ENCODE measurements around the gene FITM1.

FITM1 gene

DNA sequence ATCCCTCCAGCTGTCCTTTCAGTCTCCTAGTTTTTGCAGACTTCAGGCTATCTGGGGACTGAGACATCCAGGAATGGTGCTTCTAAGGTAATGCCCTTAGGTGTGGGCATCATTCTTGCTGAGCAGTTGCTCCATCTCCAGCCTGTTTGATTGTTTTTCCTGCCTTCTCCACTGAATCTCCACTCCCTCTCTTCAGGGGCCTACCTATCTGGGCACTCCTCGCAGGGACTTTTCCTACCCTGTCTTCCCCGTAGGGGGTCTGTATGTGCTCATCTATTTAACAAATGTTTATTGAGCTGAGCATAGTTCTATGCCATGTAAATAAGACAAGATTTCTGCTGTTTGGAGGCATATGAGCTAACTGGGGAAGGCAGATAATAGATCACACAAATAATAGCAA is 2.5 kb downstream of the FITM1 start:
- TF ChIP-seq EGR1 (IDR thresholded peaks at IDR 0.05) = no peak
- no peak for TF ChIP-seq CEBPB (IDR thresholded peaks at IDR 0.05)
- TF ChIP-seq, protein P1, sequence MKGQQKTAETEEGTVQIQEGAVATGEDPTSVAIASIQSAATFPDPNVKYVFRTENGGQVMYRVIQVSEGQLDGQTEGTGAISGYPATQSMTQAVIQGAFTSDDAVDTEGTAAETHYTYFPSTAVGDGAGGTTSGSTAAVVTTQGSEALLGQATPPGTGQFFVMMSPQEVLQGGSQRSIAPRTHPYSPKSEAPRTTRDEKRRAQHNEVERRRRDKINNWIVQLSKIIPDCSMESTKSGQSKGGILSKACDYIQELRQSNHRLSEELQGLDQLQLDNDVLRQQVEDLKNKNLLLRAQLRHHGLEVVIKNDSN (IDR thresholded peaks at IDR 0.05) = no peak
- no peak for TF ChIP-seq ZBTB7A (IDR thresholded peaks at IDR 0.05; ENCODE audit: low read depth)

DNA sequence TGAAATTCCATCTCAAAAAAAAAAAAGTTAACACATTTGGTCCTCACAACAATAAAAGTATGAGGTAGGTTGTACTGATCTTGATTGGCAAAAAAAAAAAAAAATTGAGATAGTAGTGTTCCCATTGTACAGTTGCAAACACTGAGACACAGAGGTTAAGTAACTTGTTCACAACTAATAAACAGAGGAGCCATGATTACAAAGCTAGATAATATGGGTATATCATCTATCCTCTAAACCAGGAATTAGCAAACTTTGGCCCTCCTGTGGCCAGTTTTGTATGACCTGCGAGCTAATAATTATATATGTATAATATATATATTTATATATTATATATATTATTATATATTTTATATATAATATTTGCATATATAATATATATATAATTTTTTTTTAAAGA is 3.3 kb downstream of the FITM1 start:
- no peak for TF ChIP-seq EGR1 (IDR thresholded peaks at IDR 0.05)
- no peak for TF ChIP-seq ZBTB7A (IDR thresholded peaks at IDR 0.05; ENCODE audit: low read depth)
- no peak for TF ChIP-seq TEAD4 (IDR thresholded peaks at IDR 0.05)
- TF ChIP-seq TCF12 (IDR thresholded peaks at IDR 0.05; ENCODE audit: low read depth) = no peak
- no peak for TF ChIP-seq NFIC (IDR thresholded peaks at IDR 0.05)
- TF ChIP-seq, protein P2, sequence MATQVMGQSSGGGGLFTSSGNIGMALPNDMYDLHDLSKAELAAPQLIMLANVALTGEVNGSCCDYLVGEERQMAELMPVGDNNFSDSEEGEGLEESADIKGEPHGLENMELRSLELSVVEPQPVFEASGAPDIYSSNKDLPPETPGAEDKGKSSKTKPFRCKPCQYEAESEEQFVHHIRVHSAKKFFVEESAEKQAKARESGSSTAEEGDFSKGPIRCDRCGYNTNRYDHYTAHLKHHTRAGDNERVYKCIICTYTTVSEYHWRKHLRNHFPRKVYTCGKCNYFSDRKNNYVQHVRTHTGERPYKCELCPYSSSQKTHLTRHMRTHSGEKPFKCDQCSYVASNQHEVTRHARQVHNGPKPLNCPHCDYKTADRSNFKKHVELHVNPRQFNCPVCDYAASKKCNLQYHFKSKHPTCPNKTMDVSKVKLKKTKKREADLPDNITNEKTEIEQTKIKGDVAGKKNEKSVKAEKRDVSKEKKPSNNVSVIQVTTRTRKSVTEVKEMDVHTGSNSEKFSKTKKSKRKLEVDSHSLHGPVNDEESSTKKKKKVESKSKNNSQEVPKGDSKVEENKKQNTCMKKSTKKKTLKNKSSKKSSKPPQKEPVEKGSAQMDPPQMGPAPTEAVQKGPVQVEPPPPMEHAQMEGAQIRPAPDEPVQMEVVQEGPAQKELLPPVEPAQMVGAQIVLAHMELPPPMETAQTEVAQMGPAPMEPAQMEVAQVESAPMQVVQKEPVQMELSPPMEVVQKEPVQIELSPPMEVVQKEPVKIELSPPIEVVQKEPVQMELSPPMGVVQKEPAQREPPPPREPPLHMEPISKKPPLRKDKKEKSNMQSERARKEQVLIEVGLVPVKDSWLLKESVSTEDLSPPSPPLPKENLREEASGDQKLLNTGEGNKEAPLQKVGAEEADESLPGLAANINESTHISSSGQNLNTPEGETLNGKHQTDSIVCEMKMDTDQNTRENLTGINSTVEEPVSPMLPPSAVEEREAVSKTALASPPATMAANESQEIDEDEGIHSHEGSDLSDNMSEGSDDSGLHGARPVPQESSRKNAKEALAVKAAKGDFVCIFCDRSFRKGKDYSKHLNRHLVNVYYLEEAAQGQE (IDR thresholded peaks at IDR 0.05; ENCODE audit: low read depth) = no peak
- TF ChIP-seq, protein P3, sequence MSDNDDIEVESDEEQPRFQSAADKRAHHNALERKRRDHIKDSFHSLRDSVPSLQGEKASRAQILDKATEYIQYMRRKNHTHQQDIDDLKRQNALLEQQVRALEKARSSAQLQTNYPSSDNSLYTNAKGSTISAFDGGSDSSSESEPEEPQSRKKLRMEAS (IDR thresholded peaks at IDR 0.05) = no peak
- no peak for TF ChIP-seq CREB1 (IDR thresholded peaks at IDR 0.05; ENCODE audit: low read depth)
- TF ChIP-seq, protein P1 (IDR thresholded peaks at IDR 0.05) = no peak

DNA sequence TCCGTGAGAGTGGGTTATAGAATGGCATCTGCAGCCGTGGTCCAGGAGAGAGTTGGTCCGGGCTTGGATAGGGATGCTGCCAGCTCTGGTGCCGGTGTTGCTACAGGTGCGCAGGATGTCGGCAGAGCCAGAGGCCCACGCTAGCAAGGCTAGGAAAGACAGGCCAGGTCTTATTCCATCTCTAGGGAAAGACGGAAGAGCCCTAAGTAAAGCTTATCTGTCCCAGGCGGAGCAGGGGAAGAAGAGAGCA is 5.0 kb downstream of the FITM1 start:
- no peak for TF ChIP-seq TAF1 (IDR thresholded peaks at IDR 0.05; ENCODE audit: low read depth)
- no peak for TF ChIP-seq CREB1 (IDR thresholded peaks at IDR 0.05; ENCODE audit: low read depth)
- TF ChIP-seq, protein P3 (IDR thresholded peaks at IDR 0.05) = no peak
- TF ChIP-seq TCF12 (IDR thresholded peaks at IDR 0.05; ENCODE audit: low read depth) = no peak

DNA sequence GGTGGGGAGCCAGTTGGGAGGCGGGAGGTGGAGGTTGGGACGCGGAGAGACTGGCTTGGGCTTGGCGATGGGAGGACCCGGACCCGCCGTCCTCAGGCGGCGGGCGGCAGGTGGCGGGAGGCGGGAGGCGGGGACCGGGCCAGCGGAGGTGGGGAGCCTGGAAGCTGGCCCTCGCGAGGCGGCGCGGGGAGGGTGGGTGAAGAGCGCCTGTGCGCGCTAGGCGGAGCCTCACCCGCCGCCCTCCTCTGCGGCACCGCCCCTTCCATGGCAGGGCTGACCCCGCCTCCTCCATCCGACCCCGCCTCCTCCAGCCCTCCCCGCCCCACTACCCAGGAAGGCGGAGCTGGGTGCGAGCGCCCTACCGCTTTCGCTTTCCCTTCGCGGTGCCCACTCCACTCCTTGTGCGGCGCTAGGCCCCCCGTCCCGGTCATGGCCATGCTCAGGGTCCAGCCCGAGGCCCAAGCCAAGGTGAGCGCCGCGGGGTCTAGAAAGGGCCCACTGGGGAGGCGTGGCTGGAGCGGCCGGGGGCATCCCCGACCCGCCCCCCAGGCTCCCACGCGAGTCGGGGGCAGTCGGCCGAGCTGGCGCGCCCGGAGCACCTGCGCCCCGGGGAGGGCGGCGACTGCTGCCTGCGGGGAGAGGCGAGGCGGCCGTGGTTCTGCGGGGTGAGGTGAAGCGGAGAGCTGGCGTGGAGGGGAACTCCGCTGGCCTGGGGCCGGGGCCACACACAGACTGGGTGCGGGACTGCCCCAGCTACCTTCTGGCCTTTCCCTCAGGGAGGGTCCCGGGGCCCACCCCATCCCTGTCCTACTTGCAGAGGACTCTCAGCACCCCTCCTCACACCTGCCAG is 5.6 kb downstream of the FITM1 start, which contains the start of gene PSME1:
PSME1 (plus strand) TSS at position 361 of the 850 bp plus-strand sequence; CDS start at position 430, 69 bp downstream.
- no peak for TF ChIP-seq RAD21 (IDR thresholded peaks at IDR 0.05; ENCODE audit: low read depth)
- TF ChIP-seq, protein P3 (IDR thresholded peaks at IDR 0.05) = peak; percentile 19; the same call in 1 of the 2 replicates
- TF ChIP-seq ZBTB7A (IDR thresholded peaks at IDR 0.05; ENCODE audit: low read depth) = peak; percentile 81; the same call in 1 of the 2 replicates

DNA sequence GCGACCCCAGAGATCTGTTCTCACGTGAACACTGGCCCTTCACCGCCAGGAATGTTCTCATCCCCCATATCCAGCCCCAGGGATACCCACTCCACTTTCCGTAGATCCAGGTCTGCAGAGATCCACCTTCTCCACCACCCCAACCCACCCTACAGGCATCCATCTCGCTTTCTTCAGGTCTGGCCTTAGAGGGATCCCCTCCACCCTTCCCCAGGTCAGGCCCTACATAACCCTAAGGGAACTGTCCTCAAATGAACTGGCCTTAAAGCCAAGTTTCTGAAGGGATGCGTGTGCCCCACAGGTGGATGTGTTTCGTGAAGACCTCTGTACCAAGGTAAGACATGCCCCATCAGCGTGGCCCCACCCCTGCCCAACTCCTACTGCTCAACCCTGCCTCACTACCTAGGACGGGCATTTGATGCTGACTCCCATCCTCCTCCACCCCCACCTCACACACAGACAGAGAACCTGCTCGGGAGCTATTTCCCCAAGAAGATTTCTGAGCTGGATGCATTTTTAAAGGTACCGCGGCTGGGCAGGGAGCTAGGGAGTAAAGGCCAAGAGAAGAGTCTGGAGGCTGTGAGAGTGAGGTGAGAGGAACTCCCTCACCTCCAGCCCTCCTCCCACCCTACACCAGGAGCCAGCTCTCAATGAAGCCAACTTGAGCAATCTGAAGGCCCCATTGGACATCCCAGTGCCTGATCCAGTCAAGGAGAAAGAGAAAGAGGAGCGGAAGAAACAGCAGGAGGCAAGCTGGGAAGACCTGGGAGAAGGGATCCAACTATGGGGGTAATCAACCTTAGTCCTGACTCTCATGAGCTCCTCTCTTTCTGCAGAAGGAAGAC is 6.4 kb downstream of the FITM1 start:
- TF ChIP-seq, protein P3 (IDR thresholded peaks at IDR 0.05) = no peak
- TF ChIP-seq NFIC (IDR thresholded peaks at IDR 0.05) (no peak), TAF1 (IDR thresholded peaks at IDR 0.05; ENCODE audit: low read depth) (no peak), RAD21 (IDR thresholded peaks at IDR 0.05; ENCODE audit: low read depth) (no peak), TEAD4 (IDR thresholded peaks at IDR 0.05) (no peak), EP300 (IDR thresholded peaks at IDR 0.05; ENCODE audit: borderline replicate concordance) (no peak), TCF12 (IDR thresholded peaks at IDR 0.05; ENCODE audit: low read depth) (no peak), FOXM1 (IDR thresholded peaks at IDR 0.05; ENCODE audit: borderline replicate concordance, low read depth) (no peak), ZBTB7A (IDR thresholded peaks at IDR 0.05; ENCODE audit: low read depth) (no peak), YY1 (IDR thresholded peaks at IDR 0.05; ENCODE audit: low read depth) (no peak), EGR1 (IDR thresholded peaks at IDR 0.05) (no peak), CEBPB (IDR thresholded peaks at IDR 0.05) (no peak), CREB1 (IDR thresholded peaks at IDR 0.05; ENCODE audit: low read depth) (no peak)
- TF ChIP-seq, protein P2 (IDR thresholded peaks at IDR 0.05; ENCODE audit: low read depth) = no peak
- TF ChIP-seq, protein P1 (IDR thresholded peaks at IDR 0.05) = no peak

Data from Ishikawa (cell line).